Activated CD8-positive, alpha-beta memory T cell treated with anti-CD3 and anti-CD28 coated beads, Interleukin-2, amount 10 ng/mL, durations not matched to agents 7 days and 5 days (primary cell): ENCODE measurements around the gene C4BPA. TPM values are rescaled to one million over a fixed set of nuclear protein-coding genes. Genes with fewer than 3 reads are reported as not detected.

Source experiments
- ATAC-seq: fragments of 150-1000 bp; cut with Tn5 transposase; one replicate; pipeline ENCODE4 v1.10.0; 2021; ENCODE audit warnings: moderate library complexity
- CTCF ChIA-PET: fragments of 350-600 bp; sonication (Branson Sonifier 250); formaldehyde crosslinking; loops from one replicate; lab custom pipeline; 2021; ENCODE audit warnings: antibody characterized with exemption; lab: Charles Lee
- DNase-seq: peaks from one replicate; pipeline ENCODE4 v3.0.0-alpha.2; 2020
- H3K27ac Mint-ChIP-seq: one replicate; pipeline ENCODE4 v1.8.0; 2021; ENCODE audit warnings: mild to moderate bottlenecking, mixed read lengths
- H3K27me3 Mint-ChIP-seq: one replicate; pipeline ENCODE4 v1.8.0; 2021; ENCODE audit warnings: mixed read lengths
- H3K36me3 Mint-ChIP-seq: one replicate; pipeline ENCODE4 v1.8.0; 2021; ENCODE audit warnings: mild to moderate bottlenecking, mixed read lengths
- H3K4me1 Mint-ChIP-seq: one replicate; pipeline ENCODE4 v1.8.0; 2021; ENCODE audit warnings: mixed read lengths
- H3K4me3 Mint-ChIP-seq: one replicate; pipeline ENCODE4 v1.8.0; 2021; ENCODE audit warnings: mild to moderate bottlenecking, moderate library complexity, mixed read lengths
- H3K9me3 Mint-ChIP-seq: one replicate; pipeline ENCODE4 v1.8.0; 2022; ENCODE audit warnings: low read depth, mixed read lengths
- total RNA-seq, 2 experiments: library from RNA; stranded (reverse); gene quantifications; one replicate each; pipeline ENCODE4 v1.2.3, GENCODE V29; 2021

The C4BPA gene
- total RNA-seq = not detected

DNA sequence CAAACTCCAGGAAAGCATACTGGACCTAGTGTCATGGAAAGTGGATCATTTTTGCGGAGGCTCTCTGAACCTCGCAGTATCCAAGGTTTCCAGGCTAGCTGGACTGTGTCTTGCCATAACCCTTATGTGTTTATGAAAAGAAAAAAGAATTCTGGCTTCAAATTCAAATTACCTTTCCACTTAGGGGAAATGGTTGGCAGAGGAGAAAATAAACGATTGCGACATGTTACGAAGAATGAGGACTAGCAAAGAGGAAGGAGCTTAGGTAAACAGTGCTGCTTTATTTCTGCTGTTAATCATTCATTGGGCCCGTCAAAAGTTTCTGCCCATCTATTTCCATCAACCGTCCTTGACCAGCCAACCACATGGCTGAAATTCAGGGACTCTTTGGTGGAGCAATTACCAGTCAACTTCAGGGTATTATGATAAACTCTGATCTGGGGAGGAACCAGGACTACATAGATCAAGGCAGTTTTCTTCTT is at the start of gene C4BPA:
Gene C4BPA, plus strand, starts transcription at position 342 of the 482 bp plus-strand sequence. CDS start 8,793 bp downstream, outside the sequence.
- no peak within 1 kb of the TSS for H3K4me3 Mint-ChIP-seq
- H3K27ac Mint-ChIP-seq = no peak within 1 kb of the TSS
- H3K27me3 Mint-ChIP-seq = peaks cover 35% of the 10 kb centered on the region
- ATAC-seq = no peak
- CTCF ChIA-PET = interaction anchor here (0.7 kb wide), 1 partner anchor 302 kb away, joined by 3 read pairs; no protein-coding TSS in a partner anchor
- peaks cover 15% of the 10 kb centered on the region for H3K36me3 Mint-ChIP-seq
- no peak for DNase-seq
- H3K4me1 Mint-ChIP-seq = peaks cover 2% of the 10 kb centered on the region
- no peaks in the 10 kb centered on the region for H3K9me3 Mint-ChIP-seq

DNA sequence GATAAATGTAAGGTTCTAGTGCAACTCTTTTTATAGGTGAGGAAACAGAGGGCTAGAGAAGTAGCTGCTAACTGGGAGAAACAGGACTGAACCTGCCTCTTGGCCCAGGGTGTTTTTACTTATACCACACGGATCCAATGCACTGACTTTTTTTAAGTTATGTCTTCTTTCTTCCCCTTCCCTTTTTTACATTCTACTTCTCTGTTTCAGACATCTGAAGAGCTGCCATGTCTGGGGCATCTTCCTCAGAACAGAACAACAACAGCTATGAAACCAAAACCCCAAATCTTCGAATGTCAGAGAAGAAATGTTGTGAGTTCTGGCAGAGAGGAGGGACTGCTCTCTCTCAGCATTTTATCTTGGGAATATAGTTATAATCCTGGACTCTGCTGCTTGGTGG is 49.5 kb upstream of the C4BPA start:
- ATAC-seq = no peak
- H3K4me3 Mint-ChIP-seq = no peak overlapping the region
- no peaks in the 10 kb centered on the region for H3K9me3 Mint-ChIP-seq
- no peak overlapping the region for H3K27ac Mint-ChIP-seq
- no peak for DNase-seq
- H3K27me3 Mint-ChIP-seq = peaks cover 5% of the 10 kb centered on the region
- CTCF ChIA-PET = interaction anchor here (2.4 kb wide), 1 partner anchor 25 kb away, joined by 9 read pairs; no protein-coding TSS in a partner anchor
- peaks cover 2% of the 10 kb centered on the region for H3K36me3 Mint-ChIP-seq
- peaks cover 31% of the 10 kb centered on the region for H3K4me1 Mint-ChIP-seq

GRCh38 chr1:207055386-207056001 is 48.5 kb upstream of the C4BPA start:
- Mint-ChIP-seq H3K36me3 (no peaks in the 10 kb centered on the region), H3K27ac (no peak overlapping the region), H3K4me3 (no peak overlapping the region), H3K9me3 (no peaks in the 10 kb centered on the region), H3K4me1 (peaks cover 28% of the 10 kb centered on the region), H3K27me3 (peaks cover 5% of the 10 kb centered on the region)
- ATAC-seq (no peak), DNase-seq (no peak)
- CTCF ChIA-PET = interaction anchor here (0.8 to 2.4 kb wide), 3 partner anchors 13 to 24 kb away, joined by 3 to 9 read pairs (median 3); no protein-coding TSS in a partner anchor

DNA sequence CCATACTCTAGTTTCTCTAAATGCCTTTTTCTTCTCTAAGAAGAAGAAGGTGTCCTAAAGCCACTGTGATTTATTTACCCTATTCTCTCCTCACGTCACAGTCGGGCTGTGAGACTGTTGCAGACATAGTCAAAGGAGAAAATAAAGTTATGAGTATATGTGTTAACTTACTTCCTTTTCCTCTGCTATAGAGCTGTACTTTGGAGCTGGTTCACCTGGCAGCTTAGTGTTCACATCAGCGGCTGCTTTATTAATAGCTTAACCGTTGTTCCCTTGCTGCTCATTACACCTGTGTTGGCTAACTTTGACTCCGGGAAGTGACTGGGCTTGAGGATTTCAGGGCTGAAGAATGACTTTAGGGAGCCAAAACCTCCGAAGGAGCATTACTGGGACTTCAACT is 47.4 kb upstream of the C4BPA start:
- peaks cover 20% of the 10 kb centered on the region for H3K4me1 Mint-ChIP-seq
- no peaks in the 10 kb centered on the region for H3K36me3 Mint-ChIP-seq
- ATAC-seq (no peak), DNase-seq (no peak)
- no peaks in the 10 kb centered on the region for H3K9me3 Mint-ChIP-seq
- H3K27ac Mint-ChIP-seq = no peak overlapping the region
- CTCF ChIA-PET = interaction anchor here (0.7 to 2.4 kb wide), 3 partner anchors 12 to 240 kb away, joined by 3 to 9 read pairs (median 4); no protein-coding TSS in a partner anchor
- H3K4me3 Mint-ChIP-seq = no peak overlapping the region
- peaks cover 5% of the 10 kb centered on the region for H3K27me3 Mint-ChIP-seq

DNA sequence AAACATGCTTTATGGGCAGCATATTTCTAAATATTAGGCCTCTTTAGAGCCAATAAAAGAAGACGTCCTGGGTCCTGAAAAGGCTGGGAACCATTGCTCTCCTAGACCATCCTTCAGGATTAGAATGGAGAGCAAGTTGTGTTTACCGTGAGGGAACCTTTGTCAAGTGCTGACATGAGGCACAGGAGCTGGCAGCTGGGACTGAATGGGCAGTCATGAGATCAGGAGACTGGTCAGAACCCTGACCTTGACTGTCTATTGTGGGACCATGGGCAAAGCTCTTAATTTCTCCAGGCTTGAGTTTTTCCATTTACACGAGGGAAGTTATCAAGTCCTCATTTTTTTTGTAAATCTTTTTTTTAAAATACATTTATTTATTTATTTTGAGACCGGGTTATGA is 45.8 kb upstream of the C4BPA start:
- ATAC-seq = no peak
- CTCF ChIA-PET = interaction anchor here (1.4 kb wide), 1 partner anchor 11 kb away, joined by 4 read pairs; no protein-coding TSS in a partner anchor
- Mint-ChIP-seq H3K9me3 (no peaks in the 10 kb centered on the region), H3K27ac (no peak overlapping the region), H3K27me3 (peaks cover 5% of the 10 kb centered on the region), H3K4me1 (peaks cover 6% of the 10 kb centered on the region), H3K4me3 (no peak overlapping the region), H3K36me3 (no peaks in the 10 kb centered on the region)
- no peak for DNase-seq

GRCh38 chr1:207058878-207059867 is 44.9 kb upstream of the C4BPA start:
- peaks cover 2% of the 10 kb centered on the region for H3K4me1 Mint-ChIP-seq
- no peaks in the 10 kb centered on the region for H3K36me3 Mint-ChIP-seq
- ATAC-seq (no peak), DNase-seq (no peak)
- CTCF ChIA-PET = interaction anchor here (1.0 to 1.7 kb wide), 3 partner anchors 10 to 21 kb away, joined by 3 to 8 read pairs (median 4); no protein-coding TSS in a partner anchor
- H3K4me3 Mint-ChIP-seq = no peak overlapping the region
- H3K27me3 Mint-ChIP-seq = peaks cover 3% of the 10 kb centered on the region
- no peak overlapping the region for H3K27ac Mint-ChIP-seq
- no peaks in the 10 kb centered on the region for H3K9me3 Mint-ChIP-seq

DNA sequence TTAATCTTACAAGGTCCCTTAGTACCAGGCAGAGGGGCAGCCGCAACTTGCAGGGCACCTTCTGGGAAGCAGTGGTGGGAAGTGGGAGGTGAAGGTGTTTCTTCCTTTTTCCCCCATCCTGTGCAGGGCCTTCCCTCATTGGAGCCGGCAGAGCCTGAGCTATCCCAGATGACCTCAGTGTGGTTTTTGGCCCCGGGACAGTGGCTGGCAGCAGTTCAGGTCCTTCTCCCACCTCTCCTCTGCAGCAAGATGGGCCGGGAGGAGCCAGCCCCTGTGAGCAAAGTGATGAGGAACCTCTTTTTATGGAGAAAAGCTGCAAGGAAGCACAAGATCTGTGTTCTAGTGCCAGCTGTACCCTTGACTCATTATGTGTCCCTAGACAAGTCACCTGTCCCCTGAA is 44.2 kb upstream of the C4BPA start:
- Mint-ChIP-seq H3K27me3 (peaks cover 2% of the 10 kb centered on the region), H3K36me3 (no peaks in the 10 kb centered on the region), H3K4me3 (no peak overlapping the region), H3K27ac (no peak overlapping the region), H3K9me3 (no peaks in the 10 kb centered on the region), H3K4me1 (no peaks in the 10 kb centered on the region)
- DNase-seq = no peak
- ATAC-seq = no peak
- CTCF ChIA-PET = interaction anchor here (0.7 to 1.7 kb wide), 4 partner anchors 11 to 25 kb away, joined by 3 to 8 read pairs (median 4); no protein-coding TSS in a partner anchor

GRCh38 chr1:207060596-207060995 is 43.4 kb upstream of the C4BPA start:
- Mint-ChIP-seq H3K36me3 (no peaks in the 10 kb centered on the region), H3K4me3 (no peak overlapping the region), H3K4me1 (no peaks in the 10 kb centered on the region), H3K9me3 (no peaks in the 10 kb centered on the region), H3K27me3 (peaks cover 2% of the 10 kb centered on the region), H3K27ac (no peak overlapping the region)
- DNase-seq (no peak), ATAC-seq (no peak)
- CTCF ChIA-PET = interaction anchor here (0.7 to 1.7 kb wide), 5 partner anchors 11 to 24 kb away, joined by 3 to 8 read pairs (median 4); no protein-coding TSS in a partner anchor

DNA sequence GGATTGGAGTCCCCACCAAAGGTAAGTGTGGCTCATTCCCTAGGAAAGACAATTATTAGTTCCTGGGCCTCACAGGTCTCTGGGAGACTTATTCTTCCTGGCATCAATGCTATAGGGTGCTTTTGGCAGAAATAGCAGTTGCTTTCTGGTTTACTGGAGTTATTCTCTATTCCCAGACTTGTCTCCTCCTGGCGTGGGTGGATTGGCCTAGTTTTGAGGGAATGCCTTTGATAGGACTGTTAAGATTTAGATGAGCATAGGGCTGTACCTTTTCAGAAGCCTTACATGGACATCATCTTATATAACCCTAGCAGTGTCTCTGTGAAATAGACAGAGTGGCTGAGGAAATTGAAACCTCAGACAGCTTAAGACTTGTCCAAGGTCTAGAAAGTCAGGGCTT is 42.0 kb upstream of the C4BPA start:
- DNase-seq (no peak), ATAC-seq (no peak)
- no peak overlapping the region for H3K4me3 Mint-ChIP-seq
- H3K27me3 Mint-ChIP-seq = no peaks in the 10 kb centered on the region
- no peaks in the 10 kb centered on the region for H3K9me3 Mint-ChIP-seq
- H3K4me1 Mint-ChIP-seq = no peaks in the 10 kb centered on the region
- no peak overlapping the region for H3K27ac Mint-ChIP-seq
- H3K36me3 Mint-ChIP-seq = no peaks in the 10 kb centered on the region
- CTCF ChIA-PET = interaction anchor here (1.2 kb wide), 1 partner anchor 14 kb away, joined by 4 read pairs; no protein-coding TSS in a partner anchor

- no peak overlapping the region for H3K27ac Mint-ChIP-seq
- H3K36me3 Mint-ChIP-seq = no peaks in the 10 kb centered on the region
- H3K4me3 Mint-ChIP-seq = no peak overlapping the region
- ATAC-seq (no peak), DNase-seq (no peak)
- H3K9me3 Mint-ChIP-seq = no peaks in the 10 kb centered on the region
- no peaks in the 10 kb centered on the region for H3K4me1 Mint-ChIP-seq
- no peaks in the 10 kb centered on the region for H3K27me3 Mint-ChIP-seq
- CTCF ChIA-PET = interaction anchor here (1.5 kb wide), 1 partner anchor 9 kb away, joined by 4 read pairs; the partner anchor contains the start of gene PFKFB2
These were observed 41.0 kb upstream of the C4BPA start for GRCh38 chr1:207063014-207063413.

DNA sequence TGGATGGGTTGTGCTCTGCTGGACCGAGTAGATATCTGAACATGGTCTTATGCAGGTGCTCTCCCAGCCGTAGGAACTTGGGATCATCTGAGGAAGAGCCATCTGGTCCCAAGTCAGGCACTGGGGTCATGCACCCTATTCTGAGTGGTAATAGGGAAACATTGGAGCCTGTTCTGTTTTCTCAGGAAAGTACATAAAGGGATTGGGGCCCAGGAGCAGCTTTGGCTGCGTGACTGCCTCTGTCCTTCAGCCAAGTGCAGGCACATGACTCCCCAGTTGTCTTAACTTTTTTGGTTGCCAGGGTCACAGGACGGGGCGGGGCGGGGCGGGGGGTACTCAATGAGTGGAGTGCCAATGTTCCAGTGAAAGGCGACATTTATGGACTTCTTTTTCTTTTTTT is 39.5 kb upstream of the C4BPA start:
- Mint-ChIP-seq H3K36me3 (peaks cover 2% of the 10 kb centered on the region), H3K27me3 (no peaks in the 10 kb centered on the region), H3K4me3 (no peak overlapping the region), H3K27ac (no peak overlapping the region), H3K9me3 (no peaks in the 10 kb centered on the region), H3K4me1 (peaks cover 6% of the 10 kb centered on the region)
- ATAC-seq = no peak
- no peak for DNase-seq
- CTCF ChIA-PET = interaction anchor here (5.1 kb wide), 1 partner anchor 15 kb away, joined by 18 read pairs; the partner anchor contains the start of gene YOD1

DNA sequence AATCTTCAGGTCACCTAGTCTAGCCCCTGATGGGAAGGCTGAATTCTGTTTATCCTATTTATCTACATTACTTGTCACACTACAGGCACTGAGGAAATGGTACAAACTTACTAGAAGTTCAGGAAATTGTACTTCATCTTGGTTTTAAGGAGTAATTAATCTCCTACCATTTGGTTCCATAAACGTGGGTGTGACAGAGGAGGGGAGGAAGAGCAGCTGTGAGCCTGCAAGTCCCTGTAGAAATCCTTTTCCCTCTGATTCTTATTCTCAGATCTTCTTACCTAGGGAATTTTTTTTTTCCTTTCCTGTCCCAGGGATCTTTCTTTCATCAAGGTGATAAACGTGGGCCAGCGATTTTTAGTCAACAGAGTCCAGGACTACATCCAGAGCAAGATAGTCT is 36.8 kb upstream of the C4BPA start:
- CTCF ChIA-PET = interaction anchor here (5.1 kb wide), 1 partner anchor 18 kb away, joined by 18 read pairs; the partner anchor contains the start of gene YOD1
- Mint-ChIP-seq H3K4me3 (no peak overlapping the region), H3K4me1 (peaks cover 28% of the 10 kb centered on the region), H3K9me3 (no peaks in the 10 kb centered on the region), H3K27ac (no peak overlapping the region), H3K27me3 (no peaks in the 10 kb centered on the region), H3K36me3 (peaks cover 3% of the 10 kb centered on the region)
- DNase-seq (no peak), ATAC-seq (no peak)

GRCh38 chr1:207067665-207068064 is 36.4 kb upstream of the C4BPA start:
- Mint-ChIP-seq H3K27ac (no peak overlapping the region), H3K4me3 (no peak overlapping the region), H3K27me3 (no peaks in the 10 kb centered on the region), H3K4me1 (peaks cover 28% of the 10 kb centered on the region), H3K36me3 (peaks cover 3% of the 10 kb centered on the region), H3K9me3 (no peaks in the 10 kb centered on the region)
- DNase-seq (no peak), ATAC-seq (no peak)
- CTCF ChIA-PET = interaction anchor here (1.3 to 5.1 kb wide), 2 partner anchors 15 to 18 kb away, joined by 5 to 18 read pairs; partner anchors contain the start of genes PFKFB2 and YOD1
